ENCODE measurements around the gene KCNH8.
"Not testable (repeated sequence)": the region's sequence is repeated elsewhere in the genome, so short reads cannot be mapped to it uniquely, and the experiment has no call there.

KCNH8 gene

DNA sequence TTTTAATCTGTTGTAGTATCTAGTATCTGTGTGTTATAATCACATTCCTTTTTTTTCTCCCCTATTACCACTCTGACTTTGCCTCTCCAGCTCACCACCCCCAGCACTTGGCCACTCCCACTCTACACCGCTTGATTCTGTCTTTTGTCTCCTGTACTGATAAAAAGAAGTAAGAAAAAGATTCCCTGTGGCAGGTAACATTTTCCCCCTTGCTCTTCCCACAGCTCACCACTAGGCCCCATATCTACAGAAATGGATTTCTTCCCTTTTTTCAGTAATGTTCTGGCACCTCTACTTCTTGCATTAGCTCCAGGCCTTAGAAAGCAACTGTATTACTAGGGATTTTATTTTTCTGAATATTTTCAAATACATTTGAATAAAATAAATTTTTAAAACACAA lies 25.6 kb downstream of the KCNH8 start:
- DNase-seq (ENCODE audit: low read depth) = no peak

GRCh38 chr3:19183584-19183983 lies 35.3 kb downstream of the KCNH8 start:
- DNase-seq (ENCODE audit: low read depth) = no peak

GRCh38 chr3:19190126-19190525 lies 41.8 kb downstream of the KCNH8 start:
- DNase-seq (ENCODE audit: low read depth) = no peak

DNA sequence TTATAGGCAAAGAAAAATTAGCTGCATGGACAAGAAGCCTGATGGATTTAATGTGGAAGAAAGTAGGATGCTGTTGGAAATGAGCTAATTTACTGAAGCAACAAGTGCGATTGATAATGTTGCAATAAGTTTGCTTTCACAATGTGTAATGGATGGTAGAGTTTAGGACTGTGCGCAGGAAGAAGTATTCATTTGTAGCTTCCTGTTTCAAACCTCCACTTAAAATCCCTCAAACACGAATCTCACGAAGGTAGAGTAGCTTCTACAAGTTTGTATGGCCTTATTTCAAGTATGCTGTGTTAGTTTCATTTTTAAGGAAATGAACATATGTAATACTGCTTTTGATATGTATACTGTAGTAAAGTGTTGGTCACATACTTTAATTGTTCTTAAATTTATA lies 42.3 kb downstream of the KCNH8 start:
- DNase-seq (ENCODE audit: low read depth) = no peak

GRCh38 chr3:19199131-19199530 lies 50.8 kb downstream of the KCNH8 start:
- no peak for DNase-seq (ENCODE audit: low read depth)

DNA sequence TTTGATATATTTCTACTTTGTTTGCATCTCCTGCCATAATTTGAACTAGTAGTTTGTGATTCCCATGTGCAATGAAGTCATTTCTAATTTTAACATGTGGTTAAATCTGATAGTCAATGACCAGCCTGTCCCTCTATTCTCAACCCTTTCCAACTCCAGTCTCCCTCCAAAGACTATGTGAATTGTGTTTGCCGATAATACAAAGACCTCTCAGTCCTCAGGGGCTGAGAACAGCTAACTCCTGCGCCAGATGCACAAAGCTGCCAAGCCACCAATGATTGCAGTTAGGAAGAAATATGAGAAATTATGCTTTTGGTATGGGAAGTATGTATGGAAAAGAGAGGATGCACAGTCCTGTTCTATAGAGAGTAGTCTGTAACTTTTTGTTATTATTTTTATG lies 54.0 kb downstream of the KCNH8 start:
- no peak for DNase-seq (ENCODE audit: low read depth)

GRCh38 chr3:19202754-19203153 lies 54.4 kb downstream of the KCNH8 start:
- DNase-seq (ENCODE audit: low read depth) = no peak

DNA sequence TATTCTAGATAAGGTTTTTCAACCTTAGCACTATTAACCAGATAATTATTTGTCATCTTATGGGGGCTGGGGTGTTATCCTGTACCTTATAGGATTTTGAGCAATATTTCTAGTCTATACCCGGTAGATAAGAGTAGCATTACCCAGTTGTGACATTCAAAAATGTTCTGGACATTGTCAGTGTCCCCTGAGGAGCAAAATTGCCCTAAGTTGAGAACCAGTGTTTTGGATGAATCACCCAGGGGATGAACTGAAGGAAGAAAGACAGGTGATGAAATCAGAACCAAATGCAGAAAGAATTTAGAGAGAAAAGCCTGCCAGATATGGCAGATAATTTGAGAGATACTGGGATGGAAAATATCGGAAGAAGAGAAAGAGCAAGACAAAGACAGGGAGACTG lies 58.2 kb downstream of the KCNH8 start:
- no peak for DNase-seq (ENCODE audit: low read depth)

- DNase-seq (ENCODE audit: low read depth) = no peak
These were observed 65.4 kb downstream of the KCNH8 start for GRCh38 chr3:19213603-19214220.

DNA sequence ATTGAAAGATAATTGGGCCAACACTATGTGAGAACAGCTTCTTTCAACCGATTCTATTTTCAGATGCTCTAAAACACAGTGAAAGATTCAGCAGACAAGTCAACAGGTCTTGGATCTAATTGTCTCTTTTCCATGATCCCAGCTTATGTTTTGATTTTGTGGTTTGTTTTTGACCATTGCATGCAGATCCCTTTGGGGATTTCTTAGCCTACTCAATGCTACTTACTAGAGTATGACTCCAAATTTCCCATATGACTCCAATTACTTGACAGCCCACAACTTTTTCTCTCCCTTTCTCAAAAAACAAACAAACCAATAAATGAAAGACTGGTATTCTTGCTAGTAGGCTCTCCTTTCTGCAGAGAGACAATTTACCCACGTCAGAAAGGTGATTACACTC lies 67.1 kb downstream of the KCNH8 start:
- no peak for DNase-seq (ENCODE audit: low read depth)

GRCh38 chr3:19216669-19217337 lies 68.5 kb downstream of the KCNH8 start:
- DNase-seq (ENCODE audit: low read depth) = no peak

DNA sequence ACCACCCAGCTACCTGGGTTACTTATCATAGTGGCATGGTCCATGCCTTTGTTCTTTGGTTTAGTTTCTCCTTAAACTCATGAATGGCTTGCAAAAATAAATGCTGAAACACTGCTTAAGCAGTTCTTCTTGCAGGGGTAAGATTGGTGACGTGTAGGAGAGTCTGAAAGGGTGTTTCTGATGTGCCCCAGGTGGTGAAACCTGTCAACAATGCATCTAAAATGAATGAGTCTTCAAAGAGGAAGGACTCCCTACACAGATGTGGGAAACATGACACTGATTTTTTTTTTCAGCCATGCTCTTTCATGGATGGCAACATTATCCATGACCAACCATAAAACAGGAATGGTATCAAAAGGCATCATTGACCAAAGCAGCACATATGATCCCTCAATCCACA lies 72.0 kb downstream of the KCNH8 start:
- DNase-seq (ENCODE audit: low read depth) = no peak

GRCh38 chr3:19221081-19221480 lies 72.8 kb downstream of the KCNH8 start:
- no peak for DNase-seq (ENCODE audit: low read depth)

DNA sequence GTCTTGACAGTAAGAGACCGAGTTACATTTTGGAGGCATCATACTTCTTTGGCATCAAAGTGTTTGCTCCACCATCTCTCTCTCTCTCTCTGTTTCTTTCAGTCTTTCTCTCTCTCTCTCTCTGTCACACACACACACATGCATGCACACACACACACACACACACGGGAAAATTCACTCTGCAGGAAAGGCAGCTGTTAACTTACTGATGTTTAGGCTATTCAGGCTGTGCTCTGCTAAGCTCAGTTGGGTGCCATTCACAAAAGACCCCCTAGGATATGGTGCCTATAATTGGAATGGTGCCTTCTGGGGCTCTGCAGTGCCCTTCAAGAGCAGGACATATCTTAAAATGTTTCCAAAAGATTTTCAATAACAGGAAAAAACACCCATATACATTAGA lies 78.2 kb downstream of the KCNH8 start:
- no peak for DNase-seq (ENCODE audit: low read depth)

DNA sequence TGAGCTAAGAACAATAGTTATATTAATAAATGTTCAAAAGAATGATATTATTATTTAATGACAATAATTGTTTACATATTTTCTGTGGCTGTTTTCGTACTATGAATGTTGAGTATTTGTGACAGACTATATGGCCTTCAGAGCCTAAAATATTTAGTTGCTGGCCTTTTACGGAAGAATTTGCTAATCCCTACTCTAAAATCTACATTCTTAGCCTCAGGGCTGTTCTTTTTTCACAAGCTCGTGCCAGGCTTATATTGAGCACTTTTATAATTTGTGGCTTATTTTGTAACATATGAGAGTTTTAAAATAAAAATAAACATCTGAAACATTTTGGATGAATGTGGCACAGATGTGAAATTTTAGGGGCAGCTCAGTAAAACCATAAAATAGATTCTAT lies 79.9 kb downstream of the KCNH8 start:
- no peak for DNase-seq (ENCODE audit: low read depth)

GRCh38 chr3:19229086-19229485 lies 80.8 kb downstream of the KCNH8 start:
- no peak for DNase-seq (ENCODE audit: low read depth)

GRCh38 chr3:19229881-19230280 lies 81.6 kb downstream of the KCNH8 start:
- DNase-seq (ENCODE audit: low read depth) = not testable (repeated sequence)

DNA sequence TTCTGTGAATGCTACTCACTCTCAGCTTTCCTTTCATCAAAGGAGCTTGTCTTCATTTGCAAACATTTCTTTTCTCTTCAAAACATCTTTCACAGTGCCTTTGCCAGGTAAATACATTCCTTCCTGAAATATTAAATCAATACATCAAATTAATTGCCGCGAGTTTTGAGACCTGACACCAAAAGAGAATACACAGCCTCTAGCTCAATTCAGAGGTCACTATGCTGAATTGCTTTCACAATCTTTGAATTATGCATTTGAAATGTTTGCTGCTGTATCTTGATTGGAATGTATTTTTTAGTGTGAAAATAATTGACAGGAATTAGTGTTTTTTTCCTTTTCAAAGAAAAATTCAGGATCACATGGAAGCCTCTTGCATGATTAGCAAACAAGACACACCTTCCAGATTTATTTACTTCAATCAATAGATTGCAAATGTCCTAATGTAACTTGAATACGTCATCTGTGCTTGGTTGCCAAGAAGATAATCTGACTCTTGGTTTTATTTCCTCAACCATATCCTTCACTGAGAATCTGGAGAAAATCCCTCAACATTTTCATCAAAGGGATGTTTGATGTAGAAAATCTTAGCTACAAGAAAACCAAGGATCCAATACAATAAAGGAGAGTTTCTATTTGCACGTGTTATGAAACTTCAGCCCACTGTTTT lies 83.6 kb downstream of the KCNH8 start:
- no peak for DNase-seq (ENCODE audit: low read depth)

DNA sequence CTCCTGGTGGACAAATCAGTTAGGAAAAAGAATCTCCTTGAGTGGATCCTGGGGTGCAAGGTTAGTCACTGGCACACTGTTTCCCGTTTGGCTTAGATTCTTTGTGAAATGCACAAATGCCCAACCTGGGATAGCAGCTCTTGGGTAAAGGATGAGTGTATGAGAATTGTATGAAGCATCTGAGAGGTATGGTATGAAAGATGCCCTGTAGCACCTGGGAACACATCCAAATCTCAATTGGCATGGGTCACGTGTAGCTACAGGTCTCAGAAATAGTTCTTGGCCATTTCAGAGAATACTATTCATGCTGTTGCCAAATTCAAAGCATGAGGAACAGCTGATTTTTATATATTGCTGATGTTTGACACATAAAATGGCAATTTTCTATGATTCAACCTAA lies 84.3 kb downstream of the KCNH8 start:
- DNase-seq (ENCODE audit: low read depth) = no peak

DNA sequence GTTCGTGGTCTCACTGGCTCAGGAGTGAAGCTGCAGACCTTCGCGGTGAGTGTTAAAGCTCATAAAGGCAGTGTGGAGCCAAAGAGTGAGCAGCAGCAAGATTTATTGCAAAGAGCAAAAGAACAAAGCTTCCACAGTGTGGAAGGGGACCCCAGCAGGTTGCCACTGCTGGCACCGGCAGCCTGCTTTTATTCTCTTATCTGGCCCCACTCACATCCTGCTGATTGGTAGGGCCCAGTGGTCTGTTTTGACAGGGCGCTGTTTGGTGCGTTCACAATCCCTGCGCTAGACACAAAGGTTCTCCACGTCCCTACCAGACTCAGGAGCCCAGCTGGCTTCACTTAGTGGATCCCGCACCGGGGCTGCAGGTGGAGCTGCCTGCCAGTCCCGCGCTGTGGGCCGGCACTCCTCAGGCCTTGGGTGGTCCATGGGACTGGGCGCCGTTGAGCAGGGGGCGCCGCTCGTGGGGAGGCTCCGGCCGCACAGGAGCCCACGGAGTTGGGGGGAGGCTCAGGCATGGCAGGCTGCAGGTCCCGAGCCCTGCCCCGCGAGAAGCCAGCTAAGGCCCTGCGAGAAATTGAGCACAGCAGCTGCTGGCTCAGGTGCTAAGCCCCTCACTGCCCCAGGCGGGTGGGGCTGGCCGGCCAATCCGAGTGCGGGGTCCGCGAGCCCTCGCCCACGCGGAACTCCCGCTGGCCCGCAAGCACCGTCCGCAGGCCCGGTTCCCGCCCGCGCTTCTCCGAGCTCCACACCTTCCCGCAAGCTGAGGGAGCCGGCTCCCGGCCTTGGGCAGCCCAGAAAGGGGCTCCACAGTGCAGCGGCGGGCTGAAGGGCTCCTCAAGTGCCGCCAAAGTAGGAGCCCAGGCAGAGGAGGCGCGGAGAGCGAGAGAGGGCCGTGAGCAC lies 85.8 kb downstream of the KCNH8 start:
- not testable (repeated sequence) for DNase-seq (ENCODE audit: low read depth)

GRCh38 chr3:19248143-19248542 lies 99.8 kb downstream of the KCNH8 start:
- DNase-seq (ENCODE audit: low read depth) = no peak

DNA sequence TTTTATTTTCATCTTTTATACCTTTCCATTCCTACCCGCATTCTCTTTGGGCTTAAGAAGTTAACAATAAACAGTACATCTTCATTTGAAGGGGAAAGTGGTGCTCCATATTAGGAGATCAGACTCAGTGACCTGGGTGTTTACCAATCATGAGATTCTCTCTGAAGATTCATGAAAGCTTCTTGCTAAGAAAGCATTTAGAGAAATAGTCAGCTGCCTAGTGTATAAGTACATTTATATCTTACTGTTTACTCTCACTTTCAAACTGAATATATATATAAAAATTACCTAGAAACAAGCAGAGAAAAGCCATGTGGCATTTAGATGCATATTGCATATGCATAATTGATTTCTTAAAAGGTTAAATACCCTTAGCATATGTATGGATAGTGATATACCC lies 100.5 kb downstream of the KCNH8 start:
- no peak for DNase-seq (ENCODE audit: low read depth)

All from GM04503 (cell line).